ENCODE measurements around the gene ARF1.

ARF1 gene

DNA sequence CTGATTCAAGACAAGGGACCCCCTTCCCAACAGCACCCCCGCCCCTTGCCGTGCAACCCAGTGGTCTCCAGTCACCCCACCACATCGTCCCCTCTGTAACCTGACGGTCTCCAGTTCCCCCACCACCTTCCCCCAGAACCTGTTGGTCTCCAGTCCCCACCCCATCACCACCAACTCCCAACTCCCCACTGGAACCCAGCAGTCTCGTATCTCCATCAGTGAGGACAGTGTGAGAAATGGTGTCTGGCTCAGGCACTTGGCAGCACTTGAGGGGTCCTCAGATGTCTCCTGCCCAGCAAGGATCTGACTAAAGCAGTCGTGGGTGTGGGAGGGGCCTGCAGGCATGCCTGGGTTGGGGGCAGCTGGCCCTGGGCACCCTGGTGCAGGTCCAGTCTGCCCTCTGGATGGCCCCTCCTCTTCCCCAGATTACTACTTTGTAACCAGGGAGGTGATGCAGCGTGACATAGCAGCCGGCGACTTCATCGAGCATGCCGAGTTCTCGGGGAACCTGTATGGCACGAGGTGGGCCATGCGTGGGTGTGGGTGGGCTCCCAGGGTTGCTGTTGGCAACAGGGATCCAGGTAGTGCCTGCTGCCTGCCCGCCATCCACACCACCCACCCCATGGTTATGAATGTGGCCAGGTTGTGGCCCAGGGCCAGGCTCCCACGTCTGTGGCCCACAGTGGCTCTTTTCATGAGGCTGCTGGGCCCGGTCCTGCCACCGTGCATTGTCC, 64.1 kb downstream of the ARF1 start:
- no peak for DNase-seq (ENCODE audit: low read depth in 2 of 2, low spot score in 1 of 2)

DNA sequence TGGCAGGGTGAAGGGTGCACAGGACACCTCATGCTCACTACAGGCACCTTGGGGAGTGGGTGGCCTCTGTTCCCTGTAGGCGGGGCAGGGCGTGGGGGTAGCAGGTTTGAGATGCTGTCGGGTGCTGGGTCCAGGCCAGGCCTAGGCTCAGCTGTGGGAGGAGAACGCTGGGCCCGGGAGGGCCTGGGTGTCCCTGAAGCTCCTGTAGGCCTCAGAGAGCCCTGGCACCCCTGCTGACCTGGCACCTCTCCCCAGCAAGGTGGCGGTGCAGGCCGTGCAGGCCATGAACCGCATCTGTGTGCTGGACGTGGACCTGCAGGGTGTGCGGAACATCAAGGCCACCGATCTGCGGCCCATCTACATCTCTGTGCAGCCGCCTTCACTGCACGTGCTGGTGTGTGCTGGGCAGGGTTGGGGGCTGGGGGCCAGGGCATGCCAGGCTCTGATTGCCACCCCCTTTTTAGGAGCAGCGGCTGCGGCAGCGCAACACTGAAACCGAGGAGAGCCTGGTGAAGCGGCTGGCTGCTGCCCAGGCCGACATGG, 64.7 kb downstream of the ARF1 start:
- no peak for DNase-seq (ENCODE audit: low read depth in 2 of 2, low spot score in 1 of 2)

DNA sequence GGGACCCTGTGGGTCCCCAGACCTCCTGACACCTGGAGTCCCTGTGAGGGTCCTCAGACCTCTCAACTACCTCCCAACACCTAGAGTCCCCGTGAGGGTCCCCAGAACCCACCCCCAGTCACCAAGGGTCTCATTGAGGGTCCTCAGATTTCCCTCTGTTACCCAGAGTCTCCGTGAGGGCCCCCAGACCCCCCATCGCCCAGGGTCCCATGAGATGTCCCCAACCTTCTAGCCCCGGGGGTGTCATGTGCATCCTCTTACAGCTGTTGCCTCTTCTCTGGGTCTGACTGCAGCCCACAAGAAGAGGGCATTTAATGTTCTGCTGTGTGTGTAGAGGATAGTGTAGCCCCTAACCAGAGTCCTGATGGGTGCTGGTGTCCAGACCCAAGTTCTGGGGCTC, 65.3 kb downstream of the ARF1 start:
- DNase-seq (ENCODE audit: low read depth in 2 of 2, low spot score in 1 of 2): no peak

DNA sequence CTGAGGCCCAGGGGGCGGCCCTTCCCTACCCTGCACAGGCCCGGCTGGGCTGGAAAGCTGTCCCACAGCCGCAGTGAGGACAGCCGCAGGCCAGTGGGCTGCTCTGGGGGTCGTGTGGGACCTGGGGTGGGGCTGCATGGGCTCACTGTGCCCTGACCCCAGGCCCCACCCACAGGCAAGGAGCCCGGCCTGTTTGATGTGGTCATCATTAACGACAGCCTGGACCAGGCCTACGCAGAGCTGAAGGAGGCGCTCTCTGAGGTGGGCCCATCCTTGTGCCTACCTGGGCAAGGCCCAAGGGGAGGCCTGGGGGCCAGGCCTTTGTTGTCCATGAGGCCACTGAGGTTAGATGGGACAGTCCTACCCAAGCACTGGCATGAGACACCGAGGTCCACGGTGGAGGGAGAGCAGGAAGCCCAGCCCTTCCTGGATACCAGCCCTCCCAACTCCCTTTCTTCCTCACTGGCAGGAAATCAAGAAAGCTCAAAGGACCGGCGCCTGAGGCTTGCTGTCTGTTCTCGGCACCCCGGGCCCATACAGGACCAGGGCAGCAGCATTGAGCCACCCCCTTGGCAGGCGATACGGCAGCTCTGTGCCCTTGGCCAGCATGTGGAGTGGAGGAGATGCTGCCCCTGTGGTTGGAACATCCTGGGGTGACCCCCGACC, 65.8 kb downstream of the ARF1 start:
- no peak for DNase-seq (ENCODE audit: low read depth in 2 of 2, low spot score in 1 of 2)

Measured in stimulated activated CD8-positive, alpha-beta memory T cell treated with anti-CD3 and anti-CD28 coated beads, Interleukin-4, amount 100 ng/mL, for 1 hour (primary cell).